ENCODE results near the gene TNS2. TPM values are rescaled to one million over a fixed set of nuclear protein-coding genes. Genes with fewer than 3 reads are reported as not detected.

The TNS2 gene
- total RNA-seq, 1 donor from 2014 or later: 15.4 TPM

DNA sequence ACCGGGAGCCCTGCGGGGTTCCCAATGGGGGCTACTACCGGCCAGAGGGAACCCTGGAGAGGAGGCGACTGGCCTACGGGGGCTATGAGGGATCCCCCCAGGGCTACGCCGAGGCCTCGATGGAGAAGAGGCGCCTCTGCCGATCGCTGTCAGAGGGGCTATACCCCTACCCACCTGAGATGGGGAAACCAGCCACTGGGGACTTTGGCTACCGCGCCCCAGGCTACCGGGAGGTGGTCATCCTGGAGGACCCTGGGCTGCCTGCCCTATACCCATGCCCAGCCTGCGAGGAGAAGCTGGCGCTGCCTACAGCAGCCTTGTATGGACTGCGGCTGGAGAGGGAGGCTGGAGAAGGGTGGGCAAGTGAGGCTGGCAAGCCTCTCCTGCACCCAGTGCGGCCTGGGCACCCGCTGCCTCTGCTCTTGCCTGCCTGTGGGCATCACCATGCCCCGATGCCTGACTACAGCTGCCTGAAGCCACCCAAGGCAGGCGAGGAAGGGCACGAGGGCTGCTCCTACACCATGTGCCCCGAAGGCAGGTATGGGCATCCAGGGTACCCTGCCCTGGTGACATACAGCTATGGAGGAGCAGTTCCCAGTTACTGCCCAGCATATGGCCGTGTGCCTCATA lies 9.7 kb downstream of the TNS2 start:
- DNase-seq (ENCODE audit: low read depth): no peak
- H3K27ac ChIP-seq (ENCODE audit: low read depth, low read length): no peak overlapping the region

GRCh38 chr12:53060064-53060720 lies 10.3 kb downstream of the TNS2 start:
- Mint-ChIP-seq H3K27ac (ENCODE audit: unreplicated experiment) (no peak overlapping the region), H3K9me3 (ENCODE audit: unreplicated experiment) (peaks cover 2% of the 10 kb centered on the region), H3K4me1 (ENCODE audit: low read depth, unreplicated experiment) (peaks cover 12% of the 10 kb centered on the region), H3K27me3 (ENCODE audit: low read depth, unreplicated experiment) (peaks cover 1% of the 10 kb centered on the region), H3K4me3 (ENCODE audit: unreplicated experiment) (no peak overlapping the region), H3K36me3 (ENCODE audit: low read depth, unreplicated experiment) (peaks cover 28% of the 10 kb centered on the region)
- H3K27ac ChIP-seq (ENCODE audit: low read depth, low read length): no peak overlapping the region
- DNase-seq (ENCODE audit: low read depth) (no peak), FAIRE-seq (no peak)
- no peak overlapping the region for H2AFZ ChIP-seq (ENCODE audit: low read depth, low read length)
- no peak overlapping the region for H3K4me3 ChIP-seq (ENCODE audit: insufficient read depth, low read depth, low read length)
- TF ChIP-seq EZH2 (IDR thresholded peaks at IDR 0.05; ENCODE audit: insufficient read depth, low read length): no peak
- TF ChIP-seq, protein P1, sequence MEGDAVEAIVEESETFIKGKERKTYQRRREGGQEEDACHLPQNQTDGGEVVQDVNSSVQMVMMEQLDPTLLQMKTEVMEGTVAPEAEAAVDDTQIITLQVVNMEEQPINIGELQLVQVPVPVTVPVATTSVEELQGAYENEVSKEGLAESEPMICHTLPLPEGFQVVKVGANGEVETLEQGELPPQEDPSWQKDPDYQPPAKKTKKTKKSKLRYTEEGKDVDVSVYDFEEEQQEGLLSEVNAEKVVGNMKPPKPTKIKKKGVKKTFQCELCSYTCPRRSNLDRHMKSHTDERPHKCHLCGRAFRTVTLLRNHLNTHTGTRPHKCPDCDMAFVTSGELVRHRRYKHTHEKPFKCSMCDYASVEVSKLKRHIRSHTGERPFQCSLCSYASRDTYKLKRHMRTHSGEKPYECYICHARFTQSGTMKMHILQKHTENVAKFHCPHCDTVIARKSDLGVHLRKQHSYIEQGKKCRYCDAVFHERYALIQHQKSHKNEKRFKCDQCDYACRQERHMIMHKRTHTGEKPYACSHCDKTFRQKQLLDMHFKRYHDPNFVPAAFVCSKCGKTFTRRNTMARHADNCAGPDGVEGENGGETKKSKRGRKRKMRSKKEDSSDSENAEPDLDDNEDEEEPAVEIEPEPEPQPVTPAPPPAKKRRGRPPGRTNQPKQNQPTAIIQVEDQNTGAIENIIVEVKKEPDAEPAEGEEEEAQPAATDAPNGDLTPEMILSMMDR (IDR thresholded peaks at IDR 0.05; ENCODE audit: insufficient read depth, low read depth, low read length): no peak
- peaks cover 12% of the 10 kb centered on the region for H3K4me1 ChIP-seq (ENCODE audit: insufficient read depth, low read length)
- no peaks in the 10 kb centered on the region for H3K9me3 ChIP-seq (ENCODE audit: insufficient read depth, low read depth, low read length)
- H3K9ac ChIP-seq (ENCODE audit: low read length): no peak overlapping the region
- no peaks in the 10 kb centered on the region for H3K27me3 ChIP-seq (ENCODE audit: insufficient read depth, low read length)
- peaks cover 4% of the 10 kb centered on the region for H3K36me3 ChIP-seq (ENCODE audit: insufficient read depth, low read length)
- peaks cover 14% of the 10 kb centered on the region for H4K20me1 ChIP-seq (ENCODE audit: insufficient read depth, low read length)
- no peak overlapping the region for H3K4me2 ChIP-seq (ENCODE audit: low read length)
- H3K79me2 ChIP-seq (ENCODE audit: insufficient read depth, low read length): no peaks in the 10 kb centered on the region

More for the DNA sequence above, 9.7 kb downstream of the TNS2 start:
- no peaks in the 10 kb centered on the region for H3K79me2 ChIP-seq (ENCODE audit: insufficient read depth, low read length)
- Mint-ChIP-seq H3K9me3 (ENCODE audit: unreplicated experiment) (peaks cover 2% of the 10 kb centered on the region), H3K4me1 (ENCODE audit: low read depth, unreplicated experiment) (peaks cover 14% of the 10 kb centered on the region), H3K27ac (ENCODE audit: unreplicated experiment) (no peak overlapping the region), H3K4me3 (ENCODE audit: unreplicated experiment) (no peak overlapping the region), H3K27me3 (ENCODE audit: low read depth, unreplicated experiment) (peaks cover 1% of the 10 kb centered on the region), H3K36me3 (ENCODE audit: low read depth, unreplicated experiment) (peaks cover 27% of the 10 kb centered on the region)
- H3K4me1 ChIP-seq (ENCODE audit: insufficient read depth, low read length): peaks cover 12% of the 10 kb centered on the region
- FAIRE-seq: no peak
- H3K9me3 ChIP-seq (ENCODE audit: insufficient read depth, low read depth, low read length): no peaks in the 10 kb centered on the region
- no peak overlapping the region for H3K4me3 ChIP-seq (ENCODE audit: insufficient read depth, low read depth, low read length)
- no peaks in the 10 kb centered on the region for H3K27me3 ChIP-seq (ENCODE audit: insufficient read depth, low read length)
- no peak overlapping the region for H2AFZ ChIP-seq (ENCODE audit: low read depth, low read length)
- peaks cover 4% of the 10 kb centered on the region for H3K36me3 ChIP-seq (ENCODE audit: insufficient read depth, low read length)
- no peak overlapping the region for H3K9ac ChIP-seq (ENCODE audit: low read length)
- TF ChIP-seq, protein P1 (IDR thresholded peaks at IDR 0.05; ENCODE audit: insufficient read depth, low read depth, low read length): no peak
- TF ChIP-seq EZH2 (IDR thresholded peaks at IDR 0.05; ENCODE audit: insufficient read depth, low read length): no peak
- peaks cover 14% of the 10 kb centered on the region for H4K20me1 ChIP-seq (ENCODE audit: insufficient read depth, low read length)
- H3K4me2 ChIP-seq (ENCODE audit: low read length): no peak overlapping the region

All from astrocyte (in vitro differentiated cells and primary cell).